Measurements from ENCODE around the gene SLC1A3.

Gene SLC1A3

GRCh38 chr5:36653044-36653705 is 46.8 kb downstream of the SLC1A3 start:
- H3K27me3 ChIP-seq = no peaks in the 10 kb centered on the region
- H3K36me3 ChIP-seq = no peaks in the 10 kb centered on the region
- no peak for DNase-seq
- TF ChIP-seq CTCF (IDR thresholded peaks at IDR 0.05; ENCODE audit: low read depth, low read length) = no peak
- no peaks in the 10 kb centered on the region for H3K4me1 ChIP-seq
- H3K4me3 ChIP-seq (ENCODE audit: low read depth, low read length) = no peak overlapping the region
- no peaks in the 10 kb centered on the region for H3K9me3 ChIP-seq

- TF ChIP-seq CTCF (IDR thresholded peaks at IDR 0.05; ENCODE audit: low read depth, low read length) = no peak
- no peak for DNase-seq
- no peaks in the 10 kb centered on the region for H3K9me3 ChIP-seq
- no peak overlapping the region for H3K4me3 ChIP-seq (ENCODE audit: low read depth, low read length)
- H3K4me1 ChIP-seq = no peaks in the 10 kb centered on the region
- no peaks in the 10 kb centered on the region for H3K36me3 ChIP-seq
- H3K27me3 ChIP-seq = no peaks in the 10 kb centered on the region
These were observed 48.2 kb downstream of the SLC1A3 start for GRCh38 chr5:36654564-36654963.

- no peaks in the 10 kb centered on the region for H3K4me1 ChIP-seq
- H3K36me3 ChIP-seq = no peaks in the 10 kb centered on the region
- no peaks in the 10 kb centered on the region for H3K27me3 ChIP-seq
- no peak for TF ChIP-seq CTCF (IDR thresholded peaks at IDR 0.05; ENCODE audit: low read depth, low read length)
- no peak overlapping the region for H3K4me3 ChIP-seq (ENCODE audit: low read depth, low read length)
- no peaks in the 10 kb centered on the region for H3K9me3 ChIP-seq
- DNase-seq = no peak
These were observed 48.8 kb downstream of the SLC1A3 start for GRCh38 chr5:36655161-36655560.

- H3K4me3 ChIP-seq (ENCODE audit: low read depth, low read length) = no peak overlapping the region
- no peak for TF ChIP-seq CTCF (IDR thresholded peaks at IDR 0.05; ENCODE audit: low read depth, low read length)
- no peaks in the 10 kb centered on the region for H3K36me3 ChIP-seq
- H3K9me3 ChIP-seq = no peaks in the 10 kb centered on the region
- no peaks in the 10 kb centered on the region for H3K4me1 ChIP-seq
- DNase-seq = no peak
- no peaks in the 10 kb centered on the region for H3K27me3 ChIP-seq
These were observed 50.1 kb downstream of the SLC1A3 start for GRCh38 chr5:36656556-36656955.

- DNase-seq = no peak
- Histone ChIP-seq H3K9me3 (no peaks in the 10 kb centered on the region), H3K4me3 (ENCODE audit: low read depth, low read length) (no peak overlapping the region), H3K27me3 (no peaks in the 10 kb centered on the region), H3K36me3 (no peaks in the 10 kb centered on the region), H3K4me1 (no peaks in the 10 kb centered on the region)
- no peak for TF ChIP-seq CTCF (IDR thresholded peaks at IDR 0.05; ENCODE audit: low read depth, low read length)
These were observed 51.2 kb downstream of the SLC1A3 start for GRCh38 chr5:36657563-36657995.

GRCh38 chr5:36658038-36658756 is 51.8 kb downstream of the SLC1A3 start:
- H3K4me3 ChIP-seq (ENCODE audit: low read depth, low read length) = no peak overlapping the region
- TF ChIP-seq CTCF (IDR thresholded peaks at IDR 0.05; ENCODE audit: low read depth, low read length) = no peak
- H3K9me3 ChIP-seq = no peaks in the 10 kb centered on the region
- no peaks in the 10 kb centered on the region for H3K36me3 ChIP-seq
- H3K4me1 ChIP-seq = no peaks in the 10 kb centered on the region
- no peaks in the 10 kb centered on the region for H3K27me3 ChIP-seq
- no peak for DNase-seq
